ENCODE measurements around the gene INPP5D.

DNA sequence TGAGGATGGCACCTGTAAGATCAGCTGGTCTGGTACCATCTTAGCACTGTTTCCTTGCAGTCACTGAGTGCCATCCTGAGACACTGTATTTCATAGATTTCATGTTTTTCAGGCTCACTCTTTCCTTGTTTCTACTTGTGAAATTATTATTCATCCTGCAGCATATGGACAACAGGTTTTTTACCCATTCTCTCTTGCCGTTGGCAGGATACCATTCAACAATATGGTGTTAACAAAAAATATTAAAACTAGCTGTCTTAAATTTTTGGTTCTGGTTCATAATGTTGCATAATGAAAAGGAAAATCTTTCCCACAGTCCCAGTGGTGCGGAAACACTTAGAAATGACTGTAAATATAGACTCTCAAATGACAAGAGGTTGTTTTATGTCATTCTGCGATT lies 168.2 kb downstream of the INPP5D start:
- TF ChIP-seq POLR2A (IDR thresholded peaks at IDR 0.05): no peak
- TF ChIP-seq, protein P1, sequence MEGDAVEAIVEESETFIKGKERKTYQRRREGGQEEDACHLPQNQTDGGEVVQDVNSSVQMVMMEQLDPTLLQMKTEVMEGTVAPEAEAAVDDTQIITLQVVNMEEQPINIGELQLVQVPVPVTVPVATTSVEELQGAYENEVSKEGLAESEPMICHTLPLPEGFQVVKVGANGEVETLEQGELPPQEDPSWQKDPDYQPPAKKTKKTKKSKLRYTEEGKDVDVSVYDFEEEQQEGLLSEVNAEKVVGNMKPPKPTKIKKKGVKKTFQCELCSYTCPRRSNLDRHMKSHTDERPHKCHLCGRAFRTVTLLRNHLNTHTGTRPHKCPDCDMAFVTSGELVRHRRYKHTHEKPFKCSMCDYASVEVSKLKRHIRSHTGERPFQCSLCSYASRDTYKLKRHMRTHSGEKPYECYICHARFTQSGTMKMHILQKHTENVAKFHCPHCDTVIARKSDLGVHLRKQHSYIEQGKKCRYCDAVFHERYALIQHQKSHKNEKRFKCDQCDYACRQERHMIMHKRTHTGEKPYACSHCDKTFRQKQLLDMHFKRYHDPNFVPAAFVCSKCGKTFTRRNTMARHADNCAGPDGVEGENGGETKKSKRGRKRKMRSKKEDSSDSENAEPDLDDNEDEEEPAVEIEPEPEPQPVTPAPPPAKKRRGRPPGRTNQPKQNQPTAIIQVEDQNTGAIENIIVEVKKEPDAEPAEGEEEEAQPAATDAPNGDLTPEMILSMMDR (IDR thresholded peaks at IDR 0.05): no peak
